ENCODE results near the gene GPC3. TPM values are rescaled to one million over a fixed set of nuclear protein-coding genes. Genes with fewer than 3 reads are reported as not detected.
A peak's percentile ranks its signal among the peaks of the same experiment; 100 is the strongest.
"Not testable (repeated sequence)": the region's sequence is repeated elsewhere in the genome, so short reads cannot be mapped to it uniquely, and the experiment has no call there.

Gene GPC3
- total RNA-seq, 1 donor from 2014 or later = 6.7 TPM

DNA sequence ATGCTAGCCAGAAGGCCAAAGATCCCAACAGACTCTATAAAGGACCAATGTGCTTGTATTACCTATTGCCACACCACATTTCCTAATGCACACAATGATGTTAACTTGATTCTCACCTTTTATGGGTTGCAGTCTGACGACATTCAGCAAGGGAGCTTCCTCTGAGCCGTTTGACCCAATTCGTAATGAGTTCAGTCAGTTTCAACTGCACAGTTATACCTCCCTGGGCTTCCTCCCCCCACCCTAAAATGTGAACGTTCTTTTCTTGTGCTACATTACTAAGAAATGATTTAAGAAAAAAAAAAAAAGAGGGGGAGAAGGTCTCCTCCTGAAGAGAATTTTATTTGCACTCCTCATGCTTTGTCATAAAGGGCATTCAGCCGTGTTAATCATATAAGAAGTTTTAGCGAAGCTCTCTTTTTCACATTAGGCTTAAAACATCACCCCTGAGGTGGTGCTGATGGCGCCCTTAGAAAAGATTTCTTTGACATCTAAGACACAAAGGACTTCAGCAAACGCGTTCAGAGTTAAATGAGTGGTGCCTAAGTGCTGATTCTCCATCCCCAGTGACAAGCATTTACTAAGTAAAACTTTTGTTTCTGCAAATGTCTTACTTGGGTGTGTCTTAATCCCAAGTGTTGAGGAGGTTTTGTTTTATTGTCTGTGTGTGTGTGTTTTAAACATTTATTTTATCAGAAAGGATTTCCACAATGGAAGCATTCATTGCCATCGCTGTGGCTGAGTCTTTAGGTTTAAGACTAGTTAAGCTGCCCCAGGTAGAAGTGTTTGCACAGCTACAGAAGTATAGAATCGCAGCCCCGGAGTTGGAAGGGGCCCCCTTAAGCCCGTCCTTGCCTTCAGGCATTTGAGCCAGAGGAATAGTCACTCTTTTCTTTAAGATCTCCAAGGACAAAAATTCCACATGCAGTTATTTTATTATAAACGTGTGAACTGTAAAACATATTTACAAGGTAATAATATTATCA, 15.2 kb upstream of the GPC3 start:
- ATAC-seq (ENCODE audit: poor library complexity) = no peak
- DNase-seq = no peak
- intact Hi-C loops (cut with DNase I) = no loop called here

DNA sequence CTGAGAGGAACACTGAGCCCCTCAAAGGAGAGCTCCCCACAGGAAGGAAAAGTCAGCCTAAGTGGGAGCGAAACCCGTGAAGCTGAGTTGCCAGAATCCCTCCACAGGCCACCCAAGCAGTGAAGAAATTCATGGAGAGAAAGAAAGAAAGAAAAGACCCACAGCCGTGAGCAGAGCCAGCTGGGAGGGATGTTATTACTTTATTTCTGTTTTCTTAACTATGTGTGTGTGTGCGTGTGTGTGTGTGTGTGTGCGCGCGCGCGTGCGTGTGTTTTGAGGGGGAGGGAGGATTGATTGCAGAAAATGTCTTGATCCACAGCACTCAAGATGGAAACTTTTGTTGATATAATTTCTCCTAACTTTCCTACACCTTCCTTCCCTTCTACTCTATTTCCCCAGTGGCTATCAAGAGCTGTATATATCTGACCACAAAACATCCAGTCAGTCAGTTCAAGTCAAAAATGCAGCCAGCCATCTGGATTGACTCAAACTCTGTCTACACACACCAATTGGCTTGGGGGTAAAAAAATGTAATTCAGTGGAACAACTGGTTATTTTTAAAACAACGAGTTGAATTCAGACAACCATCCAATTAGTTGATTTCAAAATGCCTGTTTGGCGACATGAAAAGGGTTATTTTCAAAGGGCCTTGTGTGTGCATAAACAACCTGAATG, 13.8 kb upstream of the GPC3 start:
- DNase-seq (peak; percentile 36), ATAC-seq (ENCODE audit: poor library complexity) (peak; percentile 51)
- intact Hi-C loops (cut with DNase I) = no loop called here

DNA sequence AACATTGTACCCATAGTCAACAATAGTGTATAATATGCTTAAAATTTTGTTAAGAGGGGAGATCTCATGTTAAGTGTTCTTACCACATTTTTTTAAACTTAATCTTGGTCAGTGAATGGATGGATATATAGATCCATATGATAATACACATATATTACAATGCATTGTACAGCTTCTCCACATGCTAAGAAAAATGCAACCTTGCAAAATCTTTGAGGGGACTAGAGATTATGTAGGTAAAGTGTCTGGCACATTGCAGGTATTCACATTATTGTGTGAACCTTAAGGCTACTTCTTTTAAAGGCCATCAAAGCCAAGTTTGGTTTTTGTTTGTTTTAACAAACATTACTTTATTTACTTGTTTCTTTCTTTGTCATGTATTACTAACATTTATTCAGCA, 10.4 kb upstream of the GPC3 start:
- intact Hi-C loops (cut with DNase I) = no loop called here
- DNase-seq (no peak), ATAC-seq (ENCODE audit: poor library complexity) (no peak)

- ATAC-seq (ENCODE audit: poor library complexity) (no peak), DNase-seq (no peak)
- intact Hi-C loops (cut with DNase I) = no loop called here
Observed at GRCh38 chrX:133994576-133994975, 9.2 kb upstream of the GPC3 start.

DNA sequence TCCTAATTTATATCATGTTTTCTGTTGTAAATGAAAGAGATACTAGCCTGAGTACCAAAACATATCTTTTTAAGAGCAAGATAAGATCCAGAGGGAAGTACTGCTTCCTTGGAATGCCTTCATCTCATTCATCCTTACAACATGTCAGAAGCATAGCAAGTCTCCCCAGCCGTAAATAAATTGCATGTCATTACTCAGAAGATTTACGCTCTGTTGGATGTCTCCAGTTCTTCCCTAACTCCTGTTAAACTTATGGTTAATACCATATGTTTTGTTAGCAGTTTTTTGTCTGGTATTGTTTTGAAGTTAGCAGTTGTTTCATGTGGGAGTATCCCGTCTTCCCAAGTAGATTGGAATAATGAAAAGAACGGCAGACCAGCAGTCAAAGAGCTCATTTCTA, 7.5 kb upstream of the GPC3 start:
- no peak for DNase-seq
- intact Hi-C loops (cut with DNase I) = no loop called here
- ATAC-seq (ENCODE audit: poor library complexity) = no peak

- ATAC-seq (ENCODE audit: poor library complexity) = no peak
Observed at GRCh38 chrX:133991814-133992213, 6.4 kb upstream of the GPC3 start.

DNA sequence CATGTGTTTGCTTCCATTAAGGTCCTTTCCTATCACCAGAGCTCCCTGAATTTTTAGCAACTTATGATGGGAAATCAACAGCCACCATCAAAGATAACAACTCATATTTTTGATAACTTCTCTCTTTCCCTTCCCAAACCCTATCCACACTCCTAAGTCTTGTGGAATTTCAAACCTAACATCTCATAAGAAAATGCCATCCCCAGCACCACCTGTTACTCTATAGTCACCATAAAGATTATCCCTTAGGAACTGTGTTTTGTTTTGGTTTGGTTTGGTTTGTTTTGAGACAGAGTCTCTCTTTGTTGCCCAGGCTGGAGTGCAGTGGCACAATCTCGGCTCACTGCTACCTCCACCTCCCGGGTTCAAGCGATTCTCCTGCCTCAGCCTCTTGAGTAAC, 5.7 kb upstream of the GPC3 start:
- ATAC-seq (ENCODE audit: poor library complexity); intact Hi-C loops (cut with DNase I); DNase-seq: not testable (repeated sequence)

More at GRCh38 chrX:133991814-133992213, 6.4 kb upstream of the GPC3 start:
- intact Hi-C loops (cut with DNase I) = no loop called here
- no peak for DNase-seq

- intact Hi-C loops (cut with DNase I) = no loop called here
- no peak for ATAC-seq (ENCODE audit: poor library complexity)
- no peak for DNase-seq
Observed at GRCh38 chrX:133989993-133990392, 4.6 kb upstream of the GPC3 start.

- intact Hi-C loops (cut with DNase I) = no loop called here
- DNase-seq (no peak), ATAC-seq (ENCODE audit: poor library complexity) (no peak)
Observed at GRCh38 chrX:133989490-133989889, 4.1 kb upstream of the GPC3 start.

- DNase-seq = no peak
- intact Hi-C loops (cut with DNase I) = no loop called here
- no peak for ATAC-seq (ENCODE audit: poor library complexity)
Observed at GRCh38 chrX:133988010-133988409, 2.6 kb upstream of the GPC3 start.

DNA sequence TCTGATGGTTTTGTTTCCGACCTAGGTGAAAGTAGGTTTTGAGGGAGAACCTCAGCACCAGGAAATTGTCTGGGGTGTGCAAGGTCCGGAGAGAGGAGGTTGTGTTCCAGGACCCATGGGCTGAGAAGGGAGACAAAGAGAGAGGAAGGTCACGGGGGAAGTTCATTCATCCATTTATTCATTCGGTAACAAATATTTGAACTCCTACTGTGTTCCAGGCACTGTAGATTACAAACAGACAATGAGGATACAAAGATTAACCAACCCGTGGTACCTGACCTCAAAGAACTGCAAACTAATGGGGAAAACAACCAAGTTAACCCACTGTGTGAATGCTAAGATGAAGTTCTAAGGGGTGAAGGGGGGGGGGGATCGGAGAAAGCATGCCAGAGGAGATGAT, 1.8 kb upstream of the GPC3 start:
- intact Hi-C loops (cut with DNase I) = no loop called here
- no peak for DNase-seq
- ATAC-seq (ENCODE audit: poor library complexity) = no peak

DNA sequence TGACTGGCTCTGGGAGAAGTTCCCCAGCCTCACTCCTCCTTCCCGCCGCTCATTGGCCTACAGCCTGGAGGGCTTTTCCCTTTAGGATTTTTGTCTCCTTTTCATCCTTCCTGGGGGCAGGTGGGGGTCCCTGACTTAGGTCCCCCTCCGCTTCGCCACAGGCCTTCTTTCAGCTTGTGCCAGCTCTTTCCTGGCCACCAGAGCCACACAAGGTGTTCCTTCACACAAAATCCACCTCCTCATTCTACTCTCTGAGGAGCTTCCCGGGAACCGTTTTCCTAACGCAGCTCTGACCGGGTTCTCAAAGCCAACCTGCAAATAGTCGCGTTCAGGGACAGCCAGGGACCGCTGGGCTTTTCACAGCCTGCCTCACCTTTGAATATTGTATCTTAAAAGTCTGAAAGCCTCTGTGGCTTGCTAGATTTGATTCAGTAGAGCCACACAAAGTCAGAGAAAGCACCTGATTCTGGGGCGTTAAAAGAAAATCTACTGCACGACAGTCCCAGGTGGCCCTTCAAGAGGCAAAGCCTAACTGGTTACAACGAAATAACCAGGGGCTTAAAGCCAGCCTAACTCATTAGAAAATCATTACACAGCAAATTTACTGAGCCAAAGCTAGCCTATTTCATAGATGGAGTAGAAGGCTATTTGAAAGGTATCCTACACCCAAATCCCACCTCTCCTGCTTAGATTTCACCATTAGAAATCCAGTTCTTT, 731 bp upstream of the GPC3 start:
- ATAC-seq (ENCODE audit: poor library complexity) = no peak
- intact Hi-C loops (cut with DNase I) = no loop called here
- DNase-seq = no peak

- no peak for ATAC-seq (ENCODE audit: poor library complexity)
- intact Hi-C loops (cut with DNase I) = no loop called here
- DNase-seq = no peak
Observed at GRCh38 chrX:133984857-133985163, 584 bp downstream of the GPC3 start.

- ATAC-seq (ENCODE audit: poor library complexity) (no peak), DNase-seq (peak; percentile 35)
- intact Hi-C loops (cut with DNase I) = no loop called here
Observed at GRCh38 chrX:133983974-133984845, 1.2 kb downstream of the GPC3 start.

DNA sequence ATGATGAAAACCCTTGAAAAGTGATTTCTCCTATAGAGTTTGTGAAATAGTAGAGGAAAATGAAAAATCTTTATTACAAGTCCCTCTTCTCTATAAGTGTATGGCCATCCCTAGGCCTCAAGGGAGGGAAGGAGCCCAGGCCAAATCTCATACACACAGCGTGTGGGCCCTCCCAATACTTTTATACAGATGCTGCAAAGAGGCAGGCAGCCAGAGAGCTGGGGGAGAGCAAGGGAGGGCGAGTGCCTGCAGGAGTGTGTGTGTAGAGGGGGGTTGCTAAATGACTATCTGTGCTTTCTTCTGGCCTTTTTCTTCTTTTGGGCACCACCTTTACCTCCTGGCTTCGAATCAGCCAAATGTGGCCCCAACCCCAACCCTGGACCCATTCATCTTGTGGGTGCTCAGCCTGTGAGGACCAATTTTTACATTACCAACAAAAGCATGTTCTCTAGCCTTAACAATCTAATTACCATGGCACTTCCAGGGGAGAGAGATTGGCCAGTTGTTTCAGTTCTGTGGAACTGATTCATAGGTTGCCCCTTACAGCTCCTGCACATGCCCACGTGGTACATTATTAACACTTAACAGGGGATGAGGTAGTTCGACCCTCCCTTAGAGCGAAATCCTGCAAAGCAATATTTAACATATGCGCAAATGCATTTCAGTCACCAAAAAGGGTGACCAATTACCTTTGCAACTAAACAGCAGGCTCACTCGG, 2.0 kb downstream of the GPC3 start:
- no peak for ATAC-seq (ENCODE audit: poor library complexity)
- no peak for DNase-seq
- intact Hi-C loops (cut with DNase I) = no loop called here

- intact Hi-C loops (cut with DNase I) = no loop called here
- no peak for ATAC-seq (ENCODE audit: poor library complexity)
- DNase-seq = no peak
Observed at GRCh38 chrX:133981924-133982323, 3.5 kb downstream of the GPC3 start.

DNA sequence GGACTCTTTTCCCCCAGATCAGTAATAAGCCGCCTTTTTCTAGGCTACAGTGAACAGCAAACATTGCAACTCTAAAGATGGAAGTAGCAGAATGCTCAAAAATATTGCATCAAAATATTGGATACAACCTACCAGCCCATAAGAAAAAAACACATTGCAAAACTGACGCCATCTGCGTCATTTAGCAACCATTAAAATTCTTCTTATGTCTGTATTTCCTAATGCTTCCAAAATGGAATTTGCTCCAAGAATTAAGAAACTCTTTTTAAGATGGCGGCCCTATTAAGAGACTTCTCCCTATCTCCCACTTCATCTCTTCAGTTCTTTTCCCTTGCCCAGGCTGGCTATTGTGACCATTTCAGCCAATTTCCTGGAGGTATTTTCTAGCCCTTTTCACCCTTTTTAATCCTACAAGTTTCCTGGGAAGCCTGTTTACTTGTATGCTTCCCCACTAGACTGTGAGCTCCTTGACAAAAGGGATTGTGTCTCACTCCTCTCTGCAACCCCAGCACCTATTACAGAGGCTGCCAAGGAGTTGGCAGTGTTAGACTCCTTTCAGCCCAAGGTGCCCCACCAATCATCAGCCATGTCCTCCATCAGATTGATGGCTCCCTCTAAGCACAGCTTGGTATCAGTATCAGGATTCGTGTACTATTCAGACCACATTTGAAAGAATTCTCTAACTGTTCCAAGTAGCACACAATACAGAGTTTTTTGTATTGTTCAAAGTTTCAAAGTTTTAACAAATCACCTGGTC, 4.4 kb downstream of the GPC3 start:
- intact Hi-C loops (cut with DNase I) = no loop called here
- DNase-seq (no peak), ATAC-seq (ENCODE audit: poor library complexity) (no peak)
